ENCODE data around the gene IDH3A.

DNA sequence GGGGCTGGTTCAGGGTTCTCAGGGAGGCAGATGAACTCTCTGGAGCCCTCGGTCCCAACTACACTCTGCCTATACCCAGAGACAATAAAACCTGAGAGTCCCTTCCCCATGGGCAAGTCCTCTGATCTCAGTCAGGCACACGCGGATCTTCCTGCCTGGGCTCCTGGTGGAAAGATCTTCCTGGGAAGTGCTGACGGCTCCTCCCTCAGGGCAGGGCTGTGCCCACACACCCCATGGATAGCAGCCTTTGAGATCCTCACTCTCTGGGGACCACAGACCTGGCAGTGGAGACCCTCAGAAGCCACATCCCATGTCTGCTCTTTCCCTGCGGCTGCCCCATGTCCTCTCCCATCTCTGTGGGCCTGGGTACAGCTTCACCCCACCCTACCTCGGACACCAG lies 46.4 kb upstream of the IDH3A start:
- TF ChIP-seq, protein P1, sequence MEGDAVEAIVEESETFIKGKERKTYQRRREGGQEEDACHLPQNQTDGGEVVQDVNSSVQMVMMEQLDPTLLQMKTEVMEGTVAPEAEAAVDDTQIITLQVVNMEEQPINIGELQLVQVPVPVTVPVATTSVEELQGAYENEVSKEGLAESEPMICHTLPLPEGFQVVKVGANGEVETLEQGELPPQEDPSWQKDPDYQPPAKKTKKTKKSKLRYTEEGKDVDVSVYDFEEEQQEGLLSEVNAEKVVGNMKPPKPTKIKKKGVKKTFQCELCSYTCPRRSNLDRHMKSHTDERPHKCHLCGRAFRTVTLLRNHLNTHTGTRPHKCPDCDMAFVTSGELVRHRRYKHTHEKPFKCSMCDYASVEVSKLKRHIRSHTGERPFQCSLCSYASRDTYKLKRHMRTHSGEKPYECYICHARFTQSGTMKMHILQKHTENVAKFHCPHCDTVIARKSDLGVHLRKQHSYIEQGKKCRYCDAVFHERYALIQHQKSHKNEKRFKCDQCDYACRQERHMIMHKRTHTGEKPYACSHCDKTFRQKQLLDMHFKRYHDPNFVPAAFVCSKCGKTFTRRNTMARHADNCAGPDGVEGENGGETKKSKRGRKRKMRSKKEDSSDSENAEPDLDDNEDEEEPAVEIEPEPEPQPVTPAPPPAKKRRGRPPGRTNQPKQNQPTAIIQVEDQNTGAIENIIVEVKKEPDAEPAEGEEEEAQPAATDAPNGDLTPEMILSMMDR (IDR thresholded peaks at IDR 0.05) = no peak
- no peak for TF ChIP-seq POLR2A (IDR thresholded peaks at IDR 0.05)
